HL-60/S4 (cell line): Measurements from ENCODE around the gene VAC14.

Source experiments
- in situ Hi-C: fragments of 300-500 bp; cut with MboI; formaldehyde crosslinking; loops from 2 replicates; pipeline ENCODE4 v1.14.3; 2022; ENCODE audit warnings: low sequenced_read_pairs

The VAC14 gene

GRCh38 chr16:70786020-70786755 lies 14.8 kb downstream of the VAC14 start:
- in situ Hi-C loops: no loop called here

- in situ Hi-C loops: no loop called here
Observed at GRCh38 chr16:70784692-70785555, 16.0 kb downstream of the VAC14 start.

GRCh38 chr16:70782237-70782636 lies 18.7 kb downstream of the VAC14 start:
- in situ Hi-C loops: no loop called here

GRCh38 chr16:70781800-70782199 lies 19.2 kb downstream of the VAC14 start:
- in situ Hi-C loops: no loop called here

GRCh38 chr16:70780546-70780945 lies 20.4 kb downstream of the VAC14 start:
- in situ Hi-C loops: no loop called here

- in situ Hi-C loops: loop anchor here (10.0 kb wide), 1 partner anchor 105 kb away; no protein-coding TSS in a partner anchor
Observed at GRCh38 chr16:70779361-70779760, 21.6 kb downstream of the VAC14 start.

GRCh38 chr16:70778901-70779309 lies 22.1 kb downstream of the VAC14 start:
- in situ Hi-C loops: loop anchor here (10.0 kb wide), 1 partner anchor 104 kb away; no protein-coding TSS in a partner anchor

- in situ Hi-C loops: loop anchor here (10.0 kb wide), 1 partner anchor 103 kb away; no protein-coding TSS in a partner anchor
Observed at GRCh38 chr16:70777973-70778406, 23.0 kb downstream of the VAC14 start.

- in situ Hi-C loops: loop anchor here (10.0 kb wide), 1 partner anchor 103 kb away; no protein-coding TSS in a partner anchor
Observed at GRCh38 chr16:70777496-70777895, 23.5 kb downstream of the VAC14 start.

- in situ Hi-C loops: loop anchor here (10.0 kb wide), 1 partner anchor 101 kb away; no protein-coding TSS in a partner anchor
Observed at GRCh38 chr16:70775399-70775798, 25.6 kb downstream of the VAC14 start.

- in situ Hi-C loops: loop anchor here (10.0 kb wide), 1 partner anchor 99 kb away; no protein-coding TSS in a partner anchor
Observed at GRCh38 chr16:70774261-70774660, 26.7 kb downstream of the VAC14 start.

- in situ Hi-C loops: loop anchor here (10.0 kb wide), 1 partner anchor 98 kb away; no protein-coding TSS in a partner anchor
Observed at GRCh38 chr16:70772493-70772892, 28.5 kb downstream of the VAC14 start.

GRCh38 chr16:70770626-70771552 lies 30.1 kb downstream of the VAC14 start:
- in situ Hi-C loops: loop anchor here (10.0 kb wide), 1 partner anchor 96 kb away; no protein-coding TSS in a partner anchor

- in situ Hi-C loops: loop anchor here (10.0 kb wide), 1 partner anchor 95 kb away; no protein-coding TSS in a partner anchor
Observed at GRCh38 chr16:70770291-70770625, 30.7 kb downstream of the VAC14 start.

- in situ Hi-C loops: loop anchor here (10.0 kb wide), 1 partner anchor 95 kb away; no protein-coding TSS in a partner anchor
Observed at GRCh38 chr16:70769761-70770160, 31.2 kb downstream of the VAC14 start.

- in situ Hi-C loops: no loop called here
Observed at GRCh38 chr16:70769131-70769530, 31.8 kb downstream of the VAC14 start.

GRCh38 chr16:70768203-70768580 lies 32.8 kb downstream of the VAC14 start:
- in situ Hi-C loops: no loop called here

GRCh38 chr16:70767377-70768202 lies 33.4 kb downstream of the VAC14 start:
- in situ Hi-C loops: no loop called here

GRCh38 chr16:70766658-70767057 lies 34.3 kb downstream of the VAC14 start:
- in situ Hi-C loops: no loop called here
